Limb (tissue), 2 donors: ENCODE results near the gene AQP1.

Source experiments
- DNase-seq, 2 donors: peaks; one replicate each; pipeline ENCODE4 v3.0.0-alpha.2; 2016; ENCODE audit errors: extremely low spot score in 2 of 2

The AQP1 gene

DNA sequence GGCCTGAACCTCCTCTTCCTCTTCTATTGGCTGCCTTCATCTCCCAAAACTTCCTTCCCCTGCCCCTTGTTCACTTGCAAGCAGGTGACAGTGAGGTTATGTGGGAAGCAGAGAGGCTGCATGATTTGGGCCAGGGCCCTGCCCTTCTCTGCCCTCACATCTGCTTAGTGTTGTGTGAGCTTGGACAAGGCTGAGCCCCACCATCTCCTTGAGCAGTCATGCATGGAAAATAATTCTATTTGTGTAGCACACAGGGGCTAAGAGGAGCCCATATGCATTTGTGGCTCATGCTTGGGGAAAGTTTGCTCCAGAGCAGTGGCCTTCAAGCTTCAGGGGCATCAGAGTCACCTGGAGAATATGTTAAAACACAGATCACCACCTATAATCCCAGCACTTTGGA, 26.8 kb upstream of the AQP1 start:
- no peak for DNase-seq

DNA sequence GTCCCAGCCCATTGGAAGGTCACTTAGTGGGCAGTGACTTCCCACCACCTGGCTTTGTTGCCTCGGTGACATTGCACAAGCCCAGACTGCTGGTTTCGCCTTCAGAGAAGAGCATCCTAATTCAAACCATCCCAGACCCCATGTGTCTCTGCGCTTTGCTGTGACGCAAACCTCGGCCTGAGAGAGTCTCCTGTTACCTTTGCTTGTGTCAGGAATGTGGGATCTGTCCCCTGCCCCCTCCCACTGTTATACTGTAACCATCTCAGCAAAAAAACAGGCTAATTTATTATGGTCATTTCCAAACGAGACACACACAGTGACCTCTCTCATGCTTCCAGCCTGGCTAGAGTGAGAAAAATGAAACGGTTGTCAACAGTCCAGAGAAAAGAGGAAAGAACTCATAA, 25.0 kb upstream of the AQP1 start:
- DNase-seq = peak; percentile 49 to 57

DNA sequence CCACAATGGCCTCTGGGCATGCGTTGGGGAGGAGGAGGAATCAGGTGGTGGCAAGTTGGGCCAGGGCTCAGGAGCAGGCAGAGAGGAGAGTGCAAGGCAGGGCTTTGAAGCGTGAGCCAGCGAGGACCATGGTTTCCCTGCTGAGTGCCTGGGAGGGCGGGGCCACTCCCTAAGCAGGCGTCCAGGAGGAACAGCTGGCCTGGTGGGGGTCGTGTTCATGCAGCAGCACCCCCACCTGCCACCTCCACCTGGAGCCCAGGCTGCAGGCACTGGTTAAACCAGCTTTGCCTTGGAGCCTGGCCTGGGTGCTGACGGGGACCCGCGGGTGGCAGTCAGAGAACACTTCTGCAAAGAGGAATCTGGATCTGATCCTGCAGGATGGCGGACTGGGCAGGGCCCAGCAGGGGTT, 24.2 kb upstream of the AQP1 start:
- no peak for DNase-seq

DNA sequence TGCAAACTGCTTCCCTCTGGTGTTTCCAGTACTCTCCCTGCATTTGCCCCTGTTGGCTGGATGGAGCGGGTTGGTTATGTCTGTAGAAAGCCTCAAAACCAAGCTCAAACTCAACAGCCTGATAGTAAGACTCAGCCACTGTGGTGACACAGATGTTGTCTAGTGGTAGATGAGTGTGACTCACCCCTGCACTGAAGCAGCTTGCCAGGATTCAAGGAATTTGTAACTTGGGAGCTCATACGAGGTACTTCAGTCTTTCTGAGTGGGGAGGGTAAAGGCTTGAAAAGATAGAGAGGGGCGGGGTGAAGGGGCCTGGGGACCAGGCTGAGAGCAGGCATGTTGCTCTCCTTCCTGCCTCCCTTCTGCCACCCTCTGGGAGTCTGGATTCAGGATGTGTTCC, 22.9 kb upstream of the AQP1 start:
- DNase-seq = peak in 1 of 2 donors; percentile 71

DNA sequence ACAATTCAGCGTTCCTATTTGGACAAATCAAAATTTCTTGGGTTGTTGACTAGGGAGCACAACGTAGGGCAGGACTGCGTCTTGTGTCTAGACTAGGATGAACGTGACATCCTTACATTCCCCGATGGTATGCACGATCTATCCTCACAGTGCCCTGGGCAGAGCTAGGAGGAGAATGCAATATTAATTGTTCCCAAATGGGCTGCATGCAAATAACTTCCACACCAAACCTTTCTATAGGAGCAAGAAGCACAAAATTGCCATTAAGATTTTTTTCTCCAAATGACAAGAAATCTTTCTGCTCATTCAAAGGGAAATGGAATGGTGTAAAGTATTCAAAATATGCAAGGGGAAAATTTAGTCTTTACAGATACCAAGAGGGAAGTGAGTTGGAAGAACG, 21.4 kb upstream of the AQP1 start:
- no peak for DNase-seq

DNA sequence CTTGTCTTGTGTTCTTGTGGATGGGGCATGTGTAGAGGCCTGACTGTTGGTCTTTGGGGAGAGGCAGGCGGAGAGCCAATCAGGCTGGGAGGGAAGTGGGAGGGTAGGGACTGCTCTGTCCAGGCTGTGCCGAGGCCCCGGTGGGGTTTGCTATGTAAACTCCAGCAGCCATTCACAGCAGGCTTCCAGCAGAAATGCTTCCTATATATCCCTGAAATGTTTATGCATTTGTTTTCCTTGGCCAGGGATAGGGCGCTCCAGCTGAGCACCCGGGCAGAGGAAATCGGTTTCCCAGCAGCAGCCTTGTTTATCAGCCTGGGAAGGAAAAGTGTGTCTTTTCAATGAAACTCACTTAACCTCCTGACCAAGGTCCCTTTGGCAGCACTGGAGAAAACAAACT, 18.3 kb upstream of the AQP1 start:
- DNase-seq = peak; percentile 47 to 66

DNA sequence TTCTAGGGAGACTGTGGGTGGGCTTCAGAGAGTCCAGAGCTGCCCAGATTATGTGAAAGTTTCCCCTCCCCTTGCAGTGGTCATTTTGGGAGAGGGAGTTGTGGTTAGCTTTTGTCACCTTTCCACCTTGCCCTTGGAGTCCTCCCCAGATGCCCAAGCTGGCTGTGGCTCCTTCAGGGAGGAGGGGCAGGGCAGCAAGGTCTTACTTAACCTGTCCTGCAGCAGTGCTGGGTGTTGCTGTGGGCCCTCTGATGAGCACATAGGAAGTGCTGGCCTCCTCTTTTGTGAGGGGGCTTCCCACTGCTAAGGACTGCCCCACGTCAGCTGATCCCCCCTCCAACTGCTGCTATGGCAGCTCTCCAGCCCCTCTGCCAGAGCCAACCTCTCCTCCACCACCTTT, 17.6 kb upstream of the AQP1 start:
- DNase-seq = no peak

DNA sequence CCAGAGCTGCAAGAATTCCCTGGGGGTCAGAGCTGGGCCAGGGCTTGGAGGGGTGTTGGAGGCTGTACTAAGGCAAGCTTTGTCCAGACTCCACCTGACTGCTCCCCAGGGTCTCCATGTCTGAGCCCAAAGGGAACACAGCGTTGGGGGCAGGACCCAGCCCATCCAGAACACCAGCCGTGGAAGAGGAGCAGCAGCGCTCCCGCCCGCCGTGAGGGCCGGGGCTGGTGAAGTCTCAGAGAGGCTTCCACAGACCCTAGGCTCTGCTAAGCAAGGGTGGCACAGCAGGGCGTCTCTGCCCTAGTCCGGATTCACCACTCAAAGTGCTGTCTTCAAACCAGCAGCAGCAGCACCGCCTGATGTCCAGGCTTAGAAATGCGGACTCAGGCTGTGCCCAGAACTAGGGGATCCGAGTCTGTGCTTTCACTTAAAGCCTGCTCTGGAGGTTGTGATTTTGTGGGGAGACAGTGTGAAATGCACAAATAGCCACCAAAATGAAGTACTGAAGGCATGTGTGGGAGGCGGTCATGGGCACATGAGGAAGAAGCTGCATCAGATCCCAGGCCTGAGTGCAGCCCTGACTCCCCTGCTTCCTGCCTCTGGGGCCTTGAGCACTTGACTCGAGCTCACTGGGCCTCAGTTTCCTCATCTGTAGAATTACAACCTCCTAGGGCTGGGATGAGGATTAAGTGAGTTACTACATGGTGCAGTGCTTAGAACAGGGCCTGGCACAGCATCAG, 16.6 kb upstream of the AQP1 start:
- no peak for DNase-seq

DNA sequence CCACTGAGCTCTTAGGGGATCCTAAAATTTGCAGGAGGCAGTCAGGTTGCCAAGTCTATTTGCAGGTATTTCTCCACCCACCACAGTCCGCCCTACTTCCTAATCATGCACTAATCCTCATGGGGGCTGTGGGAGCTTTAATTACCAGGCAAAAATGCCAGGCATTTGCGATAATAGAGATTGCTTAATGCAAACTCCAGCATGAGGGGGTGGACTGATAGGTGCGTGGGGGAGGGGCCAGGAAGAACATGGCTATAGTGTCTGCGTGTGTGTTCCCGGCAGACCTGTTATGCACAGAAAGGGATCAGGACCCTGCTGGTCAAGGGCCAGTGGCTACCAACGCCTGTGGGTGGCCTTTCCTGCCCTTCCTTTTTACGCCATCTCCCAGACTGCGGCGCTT, 15.6 kb upstream of the AQP1 start:
- DNase-seq = no peak

DNA sequence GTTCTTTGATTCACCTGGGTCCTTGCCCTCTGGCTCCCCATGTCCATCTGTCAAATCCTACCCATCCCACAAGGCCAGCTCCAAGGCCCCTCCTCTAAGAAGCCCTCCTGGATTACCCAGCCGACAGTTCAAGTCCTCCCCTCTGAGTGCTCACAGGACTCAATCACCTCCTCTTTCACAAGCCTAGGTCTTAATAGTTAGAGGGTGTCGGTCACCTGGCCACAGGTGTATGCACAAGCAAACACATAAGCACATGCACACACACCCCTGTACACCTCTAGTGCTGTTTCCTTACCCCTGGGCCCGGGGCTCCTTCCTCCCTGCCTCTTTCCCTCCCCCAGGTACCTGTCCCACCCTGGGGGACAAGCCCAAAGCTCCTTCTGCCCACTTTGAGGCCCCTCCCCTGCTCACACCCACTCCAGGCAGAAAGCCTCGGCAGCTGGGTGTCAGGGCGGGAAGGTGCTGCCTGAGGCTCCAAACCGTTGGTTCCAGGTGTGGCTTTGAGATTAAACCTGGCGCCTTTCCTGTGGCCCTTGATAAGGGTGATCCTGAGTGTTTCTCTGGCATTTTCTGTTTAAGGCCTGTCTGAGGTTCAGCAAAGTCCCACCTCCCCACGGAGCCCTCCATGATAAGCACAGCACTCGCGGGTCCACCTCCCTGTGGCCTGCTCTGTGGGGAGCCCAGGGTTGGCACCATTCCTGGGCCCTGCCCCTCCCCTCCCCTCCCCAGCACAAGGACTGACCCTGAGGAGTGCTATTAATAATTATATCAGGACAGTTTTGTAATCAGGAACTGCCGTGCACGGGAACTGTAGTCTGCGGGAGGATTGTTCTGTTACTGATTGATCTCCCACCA, 14.6 kb upstream of the AQP1 start:
- DNase-seq = no peak

DNA sequence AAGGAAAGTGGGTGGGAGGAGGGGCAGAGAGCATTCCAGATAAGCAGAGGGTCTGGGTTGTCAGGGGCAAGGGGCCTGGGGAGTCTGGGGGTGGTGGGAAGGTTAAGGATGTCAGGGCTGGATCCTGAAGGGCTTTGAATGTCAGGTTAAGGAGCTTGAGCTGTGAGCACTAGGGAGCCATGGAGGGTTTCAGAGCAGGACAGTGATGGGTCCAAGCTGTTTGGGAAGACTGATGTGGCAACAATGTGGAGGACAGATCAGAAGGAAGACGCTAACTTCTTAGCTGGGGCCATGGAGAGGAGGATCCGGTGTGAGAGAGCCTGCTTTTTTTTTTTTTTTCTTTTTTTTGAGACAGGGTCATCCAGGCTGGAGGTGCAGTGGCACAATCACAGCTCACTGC, 13.9 kb upstream of the AQP1 start:
- DNase-seq = no peak

DNA sequence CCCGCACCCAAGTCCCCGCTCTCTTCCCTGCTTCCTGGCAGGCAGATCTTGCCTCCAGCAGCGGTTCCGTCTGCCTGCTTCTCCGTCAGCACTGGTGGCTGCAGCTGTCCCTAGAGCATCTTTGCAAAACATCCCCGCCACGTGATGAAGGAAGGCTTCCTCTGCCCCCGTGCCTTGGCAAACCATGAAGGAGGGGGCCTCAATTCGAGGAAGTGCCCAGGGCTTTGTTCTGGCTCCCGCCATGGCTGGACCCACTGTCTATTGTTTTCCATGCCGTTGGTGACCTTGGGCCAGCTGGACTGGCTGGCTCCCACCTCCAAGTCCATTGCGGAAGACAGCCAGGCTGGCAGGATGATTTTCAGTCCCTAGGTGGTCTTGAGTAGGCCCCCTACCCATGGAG, 13.2 kb upstream of the AQP1 start:
- DNase-seq = no peak

DNA sequence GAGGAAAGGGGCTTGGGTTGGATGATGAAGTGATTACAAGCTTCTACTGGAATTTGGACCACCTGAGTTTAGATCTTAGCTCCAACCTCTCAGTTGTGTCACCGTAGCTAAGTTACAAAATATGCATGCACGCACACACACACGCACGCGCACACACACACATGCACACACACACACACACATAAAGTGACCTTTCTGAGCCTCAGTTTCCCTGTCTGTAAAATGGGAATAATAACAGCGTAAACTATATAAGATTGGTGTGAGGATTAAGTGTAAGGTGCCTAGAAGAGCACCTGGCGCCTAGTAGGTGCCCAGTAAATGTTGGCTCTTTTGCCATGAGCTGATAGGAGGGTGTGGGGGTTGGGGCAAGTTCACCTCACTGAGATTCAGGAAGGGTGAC, 12.6 kb upstream of the AQP1 start:
- no peak for DNase-seq

DNA sequence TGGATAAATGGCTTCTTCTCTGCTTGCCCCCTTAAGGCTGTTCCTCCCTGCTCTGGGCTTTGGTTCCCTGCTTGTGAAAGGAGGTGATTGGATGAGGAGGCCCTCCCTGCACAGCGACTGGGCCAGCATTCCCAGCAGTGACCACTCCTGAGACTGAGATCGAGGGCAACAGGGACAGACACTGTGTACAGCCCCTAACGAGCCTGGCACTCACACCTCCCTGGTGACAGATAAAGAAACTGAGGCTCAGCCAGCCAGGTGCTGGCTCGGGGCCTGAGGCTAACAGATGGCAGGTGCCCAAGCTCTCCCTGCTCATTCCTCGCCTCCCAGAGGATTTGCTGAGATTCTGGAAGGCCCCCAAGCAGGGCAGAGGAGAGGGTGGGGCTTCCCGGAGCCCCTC, 12.0 kb upstream of the AQP1 start:
- no peak for DNase-seq

DNA sequence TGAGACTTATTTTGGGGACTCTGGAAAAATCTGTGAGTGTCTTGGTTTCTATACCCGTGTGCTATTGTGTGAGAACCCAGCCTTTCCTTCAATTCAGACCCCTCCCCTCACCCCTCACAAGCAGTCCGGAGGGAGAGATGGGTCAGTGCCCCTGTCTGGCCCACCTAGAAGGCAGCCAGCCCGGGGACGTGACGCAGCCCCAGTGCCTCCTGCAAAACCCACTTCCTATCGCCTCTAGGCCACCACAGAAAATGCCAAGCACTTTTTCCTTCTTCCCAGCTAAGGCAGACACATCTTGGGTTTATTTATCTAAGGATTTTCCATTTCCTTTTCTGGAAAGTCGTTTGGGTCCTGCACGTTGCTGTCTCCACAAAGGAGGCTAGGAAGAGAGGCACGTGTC, 11.6 kb upstream of the AQP1 start:
- DNase-seq = no peak

DNA sequence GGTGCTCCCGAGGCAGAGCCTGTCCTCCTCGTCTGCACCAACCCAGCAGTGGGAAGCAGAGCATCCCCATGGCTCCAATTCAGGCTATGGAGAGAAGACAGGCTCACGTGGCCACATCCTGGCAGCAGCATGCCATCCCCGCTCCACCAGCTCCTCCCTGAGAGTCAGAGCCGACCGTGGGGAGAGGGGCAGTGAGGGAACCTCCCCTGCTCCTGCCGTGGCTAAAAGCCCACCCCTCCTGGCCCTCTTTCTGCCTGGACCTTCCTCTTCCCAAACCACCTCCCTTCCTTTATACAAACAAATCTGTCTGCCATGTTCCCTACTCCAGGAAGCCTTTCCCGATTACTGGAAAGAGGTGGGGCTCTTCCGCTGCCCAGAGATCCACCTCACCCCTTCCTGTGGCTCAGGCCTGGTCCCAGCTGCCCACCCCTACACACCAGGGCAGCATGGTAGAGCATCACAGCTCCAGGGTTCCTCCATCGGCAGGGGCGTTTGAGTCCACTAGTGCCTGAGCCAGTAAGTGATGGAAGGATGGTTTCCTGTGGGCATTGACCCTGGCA, 10.8 kb upstream of the AQP1 start:
- DNase-seq = no peak

DNA sequence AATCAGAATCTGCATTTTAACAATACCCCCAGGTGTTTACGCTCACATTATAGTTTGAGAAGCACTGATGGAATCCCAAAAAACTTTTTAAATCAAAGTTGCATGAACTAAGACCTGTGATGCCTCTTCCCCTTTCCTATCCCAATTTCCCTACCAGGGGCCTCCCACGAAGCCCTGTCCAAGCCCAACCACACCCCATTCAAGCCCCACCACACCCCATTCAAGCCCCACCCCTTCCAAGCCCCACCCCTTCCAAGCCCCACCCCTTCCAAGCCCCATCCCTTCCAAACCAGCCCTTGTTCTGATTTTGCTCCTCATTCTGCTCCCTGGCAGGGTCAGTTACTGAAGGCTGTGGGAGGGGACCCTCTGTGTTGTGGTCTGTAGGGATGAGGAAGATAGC, 9.8 kb upstream of the AQP1 start:
- DNase-seq = no peak

DNA sequence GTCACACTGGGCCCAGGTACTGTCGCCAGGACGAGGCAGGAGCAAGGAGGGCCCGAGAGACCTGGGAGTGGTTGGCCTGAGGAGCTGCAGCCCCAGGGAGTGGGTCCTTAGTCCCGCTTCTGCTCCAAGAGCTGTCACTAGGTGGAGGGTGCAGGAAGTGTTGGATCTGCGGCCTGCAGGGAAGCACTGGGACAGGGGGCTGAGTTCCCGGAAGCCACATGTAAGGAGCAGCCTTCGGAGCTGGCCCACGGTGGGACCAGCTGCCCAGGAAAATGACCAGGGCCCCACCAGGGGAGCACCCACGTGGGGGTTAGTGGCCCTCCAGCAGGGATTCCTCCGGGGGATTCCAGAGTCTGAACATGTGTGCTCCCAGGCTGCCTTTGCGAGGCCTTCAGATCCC, 9.2 kb upstream of the AQP1 start:
- DNase-seq = no peak

DNA sequence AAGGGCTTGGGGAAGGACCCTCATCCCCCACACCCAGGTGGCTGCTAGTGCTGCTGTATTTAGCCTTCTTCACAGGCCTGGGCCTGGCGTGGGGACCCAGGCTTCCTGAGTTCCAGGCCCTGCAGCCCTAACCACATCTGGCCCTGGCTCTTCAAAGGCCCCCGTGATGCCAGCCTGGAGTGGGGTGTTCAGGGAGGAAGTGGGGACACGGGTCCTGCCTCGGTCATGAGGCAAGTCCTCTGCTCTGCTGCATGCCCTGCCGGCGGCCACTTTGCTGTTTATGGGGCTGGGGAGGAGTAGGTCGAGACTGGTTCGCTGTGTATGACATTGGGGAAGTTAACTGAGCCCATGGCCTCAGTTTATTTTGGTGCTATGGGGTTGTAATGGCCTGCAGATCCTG, 8.5 kb upstream of the AQP1 start:
- DNase-seq = no peak

DNA sequence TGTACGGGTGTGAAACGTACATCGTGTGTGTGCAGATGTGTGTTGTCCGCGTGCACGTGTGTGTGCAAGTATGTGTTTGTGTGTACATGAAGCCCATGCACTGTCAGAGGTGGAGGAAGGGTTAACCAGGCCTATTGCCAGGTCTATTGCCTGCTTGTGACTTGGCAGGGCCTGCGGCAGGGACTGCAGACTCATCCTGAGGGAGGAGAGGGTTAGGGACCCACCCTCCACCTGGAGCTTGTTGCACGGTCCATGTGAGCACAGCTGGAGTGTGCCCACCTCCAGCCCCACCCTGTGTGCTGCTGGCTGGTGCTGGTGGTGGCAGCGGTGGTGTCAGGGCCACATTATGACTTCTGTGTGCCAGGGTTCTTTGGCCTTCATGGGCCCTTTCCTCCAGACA, 7.1 kb upstream of the AQP1 start:
- DNase-seq = no peak

DNA sequence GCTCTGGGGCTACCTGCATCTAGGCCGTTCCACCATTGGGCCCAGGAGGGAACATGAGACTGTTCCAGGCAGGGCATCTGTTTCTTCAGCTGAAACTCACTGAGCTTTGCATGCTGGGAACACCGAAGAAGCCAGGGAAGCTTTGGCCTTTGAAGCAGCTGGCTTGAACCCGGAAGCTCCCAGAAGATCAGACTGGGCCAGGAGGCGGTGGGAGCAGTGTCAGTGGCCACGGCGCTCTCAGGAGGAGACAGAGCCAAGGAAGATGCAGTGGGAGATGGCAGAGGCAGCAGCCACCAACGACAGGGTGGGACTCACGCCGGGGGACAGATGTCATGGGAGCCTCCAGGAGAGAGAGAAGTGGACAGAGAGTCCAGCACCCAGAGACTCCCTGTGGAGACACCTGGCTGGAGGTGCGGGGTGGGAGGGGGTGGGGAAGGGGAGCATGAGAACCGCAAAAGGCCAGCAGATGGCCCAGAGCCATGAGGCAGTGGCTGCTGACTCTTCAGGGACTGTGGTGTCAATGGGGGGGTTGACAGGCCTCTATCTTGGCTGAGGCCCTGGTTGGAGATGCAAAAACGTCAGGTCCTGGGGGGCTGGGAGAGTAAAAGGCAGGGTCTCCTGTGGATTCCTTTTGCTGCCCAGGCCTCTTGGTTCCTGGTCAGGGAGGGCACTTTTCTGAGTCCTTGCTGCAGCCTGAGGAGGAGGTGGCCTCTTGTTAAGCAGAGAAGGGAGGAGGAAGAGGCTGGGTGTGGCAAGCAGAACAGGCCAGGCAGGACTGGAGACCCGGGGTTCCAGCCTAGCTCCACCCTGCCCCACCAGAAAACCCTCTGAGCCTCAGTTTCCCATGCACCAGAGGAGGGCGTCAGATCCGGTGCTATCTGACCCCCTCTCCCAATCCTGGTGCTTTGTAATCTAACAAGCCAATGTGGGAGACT, 6.3 kb upstream of the AQP1 start:
- DNase-seq = no peak

DNA sequence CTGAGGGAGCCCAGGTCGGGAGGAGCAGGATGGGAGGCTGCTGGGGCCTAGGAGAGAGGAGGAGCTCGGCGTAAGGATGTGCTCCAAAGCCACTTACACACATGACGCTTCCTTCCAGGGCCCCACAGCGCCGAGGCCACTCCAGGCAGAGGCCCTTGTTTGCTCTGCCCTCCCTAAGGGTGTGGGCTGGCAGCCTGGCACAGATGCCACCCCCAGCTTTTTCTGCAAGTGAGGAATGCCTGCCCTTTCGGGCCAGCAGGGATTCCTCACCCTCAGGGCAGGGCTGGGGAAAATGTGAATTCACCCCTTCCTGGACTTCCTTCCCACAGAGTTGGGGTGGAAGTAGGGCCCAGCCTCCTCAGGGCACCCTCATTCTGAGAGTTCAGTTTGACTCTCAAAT, 5.6 kb upstream of the AQP1 start:
- no peak for DNase-seq
